ENCODE data around the gene CBX5.
"Not testable (repeated sequence)": the region's sequence is repeated elsewhere in the genome, so short reads cannot be mapped to it uniquely, and the experiment has no call there.

The CBX5 gene

DNA sequence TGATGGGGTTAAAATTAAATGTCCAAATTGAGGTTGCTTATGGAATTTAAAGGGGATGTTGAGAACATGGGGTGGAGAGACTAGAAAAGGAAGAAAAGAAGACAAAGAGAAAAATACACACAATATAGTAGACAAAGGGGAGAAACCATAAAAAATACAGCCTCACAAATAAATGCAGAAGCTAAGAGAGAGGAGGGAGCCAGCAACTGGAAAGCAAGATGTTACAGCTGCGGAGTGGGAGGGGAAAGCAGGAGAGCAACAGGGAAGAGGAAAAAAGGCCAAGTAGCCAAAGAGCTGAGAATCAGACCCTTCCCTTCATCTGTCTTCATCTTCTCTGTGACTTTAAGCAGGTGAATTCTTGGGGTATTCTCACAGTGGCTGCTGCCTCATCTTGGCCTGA is 51.5 kb downstream of the CBX5 start:
- H3K4me3 ChIP-seq (ENCODE audit: low read depth, low read length) = no peak overlapping the region

DNA sequence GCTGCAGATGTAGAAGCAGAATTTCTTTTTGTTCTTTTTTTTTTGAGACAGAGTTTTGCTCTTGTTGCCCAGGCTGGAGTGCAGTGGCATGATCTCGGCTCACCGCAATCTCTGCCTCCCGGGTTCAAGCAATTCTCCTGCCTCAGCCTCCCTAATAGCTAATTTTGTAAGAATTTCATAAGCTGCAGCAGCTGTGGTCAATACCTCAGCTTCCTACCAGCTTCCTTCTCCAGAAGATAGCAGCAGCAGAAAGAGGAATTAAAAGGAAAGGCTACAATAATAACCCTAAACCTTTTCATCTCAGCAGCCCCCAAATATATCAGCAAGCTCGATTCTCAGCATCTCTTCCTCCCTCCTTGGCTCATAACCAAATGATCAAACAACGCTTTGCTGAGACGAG is 52.0 kb downstream of the CBX5 start:
- H3K4me3 ChIP-seq (ENCODE audit: low read depth, low read length) = not testable (repeated sequence)

DNA sequence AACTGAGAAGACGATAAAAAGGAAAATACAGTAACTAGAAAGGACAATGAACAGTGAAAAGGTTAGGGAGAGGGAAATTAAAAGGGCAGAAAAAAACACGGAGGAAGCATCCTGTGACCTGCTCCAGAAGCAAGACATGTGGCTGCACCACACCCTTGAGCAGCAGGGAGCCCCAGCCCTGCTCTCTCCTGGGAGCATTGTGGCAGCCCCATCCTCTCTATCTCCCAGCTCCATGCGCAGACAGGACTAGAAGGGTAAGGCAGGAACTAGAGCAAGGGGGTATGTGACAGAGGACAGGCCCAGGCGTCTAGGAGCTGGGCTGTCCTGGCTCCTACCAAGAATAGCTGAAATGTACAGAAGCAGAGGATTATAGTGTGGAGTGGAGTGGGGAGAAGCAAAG is 52.5 kb downstream of the CBX5 start:
- no peak overlapping the region for H3K4me3 ChIP-seq (ENCODE audit: low read depth, low read length)

DNA sequence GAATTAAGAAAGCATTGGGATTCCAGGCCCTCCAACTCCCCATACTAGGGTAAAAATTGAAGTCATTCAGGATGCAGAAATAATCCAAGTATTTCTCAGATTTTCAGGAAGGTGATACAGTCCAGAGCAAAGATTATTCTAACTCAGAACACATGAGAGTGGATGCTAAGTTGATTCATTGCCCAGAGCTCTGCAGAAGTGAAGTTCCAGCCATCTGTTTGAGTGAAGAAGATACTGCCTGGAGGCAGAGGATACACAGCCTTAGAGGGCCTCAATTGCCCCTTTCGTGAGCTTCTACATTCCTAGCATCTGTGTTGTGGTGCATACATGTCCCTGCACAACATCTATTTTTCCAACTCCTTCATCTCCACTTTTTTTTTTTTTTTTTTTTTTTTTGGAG is 54.3 kb downstream of the CBX5 start:
- no peak overlapping the region for H3K4me3 ChIP-seq (ENCODE audit: low read depth, low read length)

DNA sequence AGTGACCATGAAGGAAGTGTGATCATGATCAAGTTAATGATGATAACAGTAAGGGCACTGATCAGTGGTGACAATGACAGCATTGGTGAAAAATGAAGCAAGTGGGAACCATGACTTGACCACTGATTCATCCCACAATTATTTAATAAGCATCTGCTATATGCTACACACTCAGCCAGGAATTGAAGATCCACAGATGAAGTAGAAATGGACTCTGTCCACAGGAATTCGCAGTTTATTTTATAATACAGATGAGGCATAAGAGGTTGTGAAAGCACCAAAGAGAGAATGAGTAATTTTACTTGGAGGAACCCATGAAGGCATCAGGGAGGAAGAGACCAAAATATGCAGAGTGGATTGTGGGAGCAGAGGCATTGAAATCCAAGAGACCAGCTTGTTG is 57.3 kb downstream of the CBX5 start:
- no peak overlapping the region for H3K4me3 ChIP-seq (ENCODE audit: low read depth, low read length)

DNA sequence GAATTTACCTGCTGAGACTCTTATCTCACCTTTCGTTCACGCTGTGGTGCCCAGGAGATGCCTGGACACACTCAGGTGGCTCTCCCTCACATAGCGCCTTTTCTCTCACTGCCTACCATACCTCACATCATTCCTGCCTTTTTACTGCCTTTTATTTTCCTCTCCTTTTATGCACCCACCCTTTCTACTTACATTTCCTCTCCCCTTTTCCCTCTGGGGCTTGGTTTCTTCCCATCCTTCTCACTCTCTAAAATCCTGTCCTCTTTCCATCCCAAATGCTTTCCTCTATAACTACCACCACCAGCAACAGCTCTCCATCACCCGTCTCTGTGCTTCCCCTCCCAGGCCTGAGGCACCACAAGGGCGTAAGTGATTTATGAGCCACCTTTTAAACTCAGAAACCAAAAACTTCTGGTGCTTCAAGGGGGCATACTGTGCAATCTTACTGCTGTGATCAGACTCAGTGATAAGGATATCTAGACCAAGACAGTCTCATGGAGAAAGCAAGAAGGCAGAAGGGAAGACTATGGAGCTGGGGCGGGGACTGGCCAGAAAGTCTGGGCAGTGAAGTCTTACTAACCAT is 58.4 kb downstream of the CBX5 start:
- no peak overlapping the region for H3K4me3 ChIP-seq (ENCODE audit: low read depth, low read length)

DNA sequence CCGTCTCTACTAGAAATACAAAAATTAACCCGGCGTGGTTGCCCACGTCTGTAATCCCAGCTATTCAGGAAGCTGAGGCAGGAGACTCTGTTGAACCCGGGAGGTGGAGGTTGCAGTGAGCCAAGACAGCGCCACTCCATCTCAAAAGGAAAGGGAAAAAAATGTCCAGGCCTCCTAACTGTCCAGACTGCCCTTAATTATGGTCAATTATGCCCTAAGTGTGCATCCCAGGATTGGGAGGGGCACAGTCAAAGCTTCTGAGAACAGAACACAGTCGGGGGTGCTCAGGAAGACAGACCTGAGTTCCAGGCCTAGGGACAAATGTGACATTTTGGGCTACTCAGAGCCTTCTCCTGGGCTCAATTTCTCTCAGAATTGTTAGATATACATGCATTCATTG is 59.4 kb downstream of the CBX5 start:
- no peak overlapping the region for H3K4me3 ChIP-seq (ENCODE audit: low read depth, low read length)

DNA sequence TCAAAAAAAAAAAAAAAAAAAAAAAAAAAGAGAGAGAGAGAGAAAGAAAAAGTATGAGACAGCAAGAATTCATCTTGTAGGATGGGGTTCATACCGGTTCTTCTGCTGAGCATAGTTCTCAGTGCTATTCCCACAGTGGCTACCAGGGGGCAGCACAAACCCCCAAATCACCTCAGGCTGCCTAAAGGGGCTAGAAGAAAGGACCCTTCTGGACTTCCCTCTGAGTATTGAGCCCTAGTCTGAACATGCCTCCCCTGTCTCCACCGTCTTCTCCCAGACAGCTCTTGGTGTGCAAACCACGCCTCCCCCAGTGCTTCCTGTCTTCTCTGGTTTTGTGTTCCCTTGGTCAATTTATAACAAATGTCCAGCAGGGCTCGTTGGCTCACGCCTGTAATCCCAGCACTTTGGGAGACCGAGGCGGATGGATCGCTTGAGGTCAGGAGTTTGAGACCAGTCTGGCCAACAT is 59.8 kb downstream of the CBX5 start:
- H3K4me3 ChIP-seq (ENCODE audit: low read depth, low read length) = no peak overlapping the region

DNA sequence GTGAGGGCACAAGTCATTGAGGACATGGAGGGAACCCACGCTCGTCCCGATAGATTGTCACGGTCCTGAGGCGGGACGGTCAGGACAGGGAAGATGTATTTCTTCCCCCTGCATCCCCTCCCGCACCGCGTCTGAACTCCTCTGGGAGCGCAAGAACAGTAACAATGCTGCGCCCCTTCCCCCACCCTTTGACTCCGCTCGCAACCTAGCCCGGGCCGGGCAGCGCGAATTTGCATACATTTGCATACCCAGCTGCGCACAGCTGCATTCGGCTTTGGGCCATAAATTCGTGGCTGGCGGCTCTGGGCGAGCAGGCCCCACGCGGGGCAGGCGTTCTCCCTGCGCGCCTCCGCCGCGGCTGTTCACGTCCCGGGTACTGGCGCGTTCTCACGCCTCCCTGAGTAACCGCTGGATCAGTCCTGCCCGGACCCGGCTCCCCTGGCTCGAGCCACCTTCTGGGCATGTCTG is 62.1 kb downstream of the CBX5 start:
- H3K4me3 ChIP-seq (ENCODE audit: low read depth, low read length) = peak overlapping the region; percentile 13

DNA sequence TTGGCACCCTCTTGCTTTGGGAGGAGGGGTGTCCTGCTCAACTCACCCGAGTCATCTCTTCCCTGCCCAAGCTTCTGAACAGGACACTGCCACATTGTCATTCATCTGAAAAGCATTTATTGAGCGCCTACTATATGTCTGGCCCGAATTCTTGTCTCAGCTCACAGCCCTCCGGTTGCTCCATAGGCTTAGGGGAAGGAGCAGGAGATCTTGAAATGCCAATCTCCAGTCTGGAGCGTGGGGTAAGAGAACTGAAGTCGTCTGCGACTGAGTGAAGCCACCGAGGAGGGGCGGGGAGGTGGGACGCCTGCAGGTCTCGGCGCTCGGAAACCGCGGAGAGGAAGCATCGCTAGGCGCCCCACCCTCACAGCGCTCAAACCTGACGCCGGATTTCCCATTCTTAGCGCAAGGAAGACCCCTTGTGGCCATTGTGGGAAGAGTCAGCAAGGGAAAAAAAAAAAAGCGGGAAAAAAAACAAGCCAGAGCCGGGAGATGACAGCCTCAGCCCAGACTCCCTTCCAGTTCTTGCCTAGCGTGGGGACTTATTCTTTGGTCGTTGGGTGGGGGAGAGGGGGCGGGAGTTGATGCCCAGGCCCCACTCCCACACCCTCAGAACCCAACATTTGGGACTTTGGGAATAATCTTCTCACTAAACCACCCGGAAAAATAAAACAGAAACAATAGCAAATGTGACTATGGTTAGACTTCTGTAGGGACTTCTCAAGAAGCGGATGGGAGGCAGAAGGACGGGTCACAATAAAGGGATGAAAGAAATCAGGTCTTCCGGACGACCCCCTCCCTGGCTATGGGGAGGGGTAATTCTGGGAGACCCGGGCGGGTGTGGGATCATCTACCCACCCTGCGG is 62.9 kb downstream of the CBX5 start:
- no peak overlapping the region for H3K4me3 ChIP-seq (ENCODE audit: low read depth, low read length)

DNA sequence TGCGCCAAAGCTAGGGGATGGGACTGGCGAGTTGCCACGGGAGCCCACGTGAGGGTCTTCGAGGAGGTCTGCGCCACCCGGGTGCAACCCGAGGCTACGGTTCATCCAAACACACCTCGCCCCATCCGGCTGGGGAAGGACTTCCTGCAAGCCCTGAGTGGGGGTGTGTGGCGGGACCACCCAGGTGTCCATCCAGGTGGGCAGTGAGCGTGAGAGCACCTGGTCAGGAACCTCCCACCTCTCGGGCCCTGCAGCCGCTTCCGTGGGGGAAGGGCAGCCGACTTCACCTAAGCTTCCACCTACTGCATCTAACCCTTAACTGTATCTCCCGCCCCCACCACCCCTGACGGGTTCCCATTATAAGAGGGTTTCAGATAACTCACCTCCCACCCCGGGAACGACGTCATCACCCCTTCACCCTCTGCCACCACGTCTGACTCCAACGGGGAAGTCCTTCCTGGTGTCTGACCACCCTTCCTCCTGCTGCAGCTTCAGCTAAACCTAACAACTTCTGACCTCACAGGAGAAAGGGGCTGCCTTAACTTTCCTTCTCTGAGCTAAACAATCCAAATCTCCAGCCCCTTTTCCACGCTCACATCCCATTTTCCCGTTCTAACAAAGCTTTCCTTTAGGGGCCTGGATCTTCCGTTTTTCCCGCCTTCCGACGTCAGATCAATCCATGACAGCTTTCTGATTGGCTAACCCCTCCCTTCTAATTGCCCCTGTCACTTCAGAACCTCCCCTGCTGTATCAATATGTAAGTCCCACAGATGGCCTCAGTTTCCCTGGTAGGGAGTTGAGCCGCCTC is 63.7 kb downstream of the CBX5 start:
- no peak overlapping the region for H3K4me3 ChIP-seq (ENCODE audit: low read depth, low read length)

DNA sequence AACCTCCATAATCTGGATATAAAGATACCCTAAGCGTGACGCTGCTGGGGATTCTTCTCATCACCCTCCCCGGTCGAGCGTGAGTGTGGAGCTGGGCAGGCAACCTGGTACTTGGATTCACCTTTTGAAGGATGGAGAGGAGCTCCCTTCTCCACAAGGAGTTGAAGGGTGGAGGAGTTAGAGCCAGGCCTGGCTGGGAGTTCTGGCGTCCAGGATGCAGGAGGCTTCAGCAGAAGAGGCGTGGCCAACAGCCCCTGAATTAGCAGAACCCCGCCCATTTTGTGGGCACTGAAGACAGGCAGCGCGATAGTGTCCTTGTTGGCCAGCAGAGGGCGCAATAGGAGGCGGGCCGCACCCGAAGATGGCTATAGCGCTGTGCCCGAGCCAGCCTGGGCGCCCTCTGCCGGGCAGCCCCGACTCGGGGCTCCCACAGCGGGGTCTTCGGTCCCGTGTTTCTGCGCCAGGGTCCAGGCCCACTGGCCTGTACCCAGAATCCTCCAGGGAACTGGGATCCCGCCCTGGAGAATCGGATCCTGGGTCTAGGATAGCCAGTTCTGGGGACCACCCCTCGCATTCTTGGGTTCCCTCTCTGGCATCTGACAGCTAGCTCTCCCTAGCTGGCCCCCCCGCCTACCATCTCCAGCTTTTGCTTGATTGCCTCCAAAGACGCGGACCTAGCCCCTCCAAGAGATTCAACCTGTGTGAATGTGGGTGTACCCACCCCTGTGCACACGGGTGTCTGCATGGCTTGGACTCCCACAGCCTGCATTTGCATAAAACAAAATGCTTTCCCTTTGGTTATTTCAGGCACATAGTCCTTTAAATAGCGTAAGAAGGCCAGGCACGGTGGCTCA is 65.1 kb downstream of the CBX5 start:
- H3K4me3 ChIP-seq (ENCODE audit: low read depth, low read length) = no peak overlapping the region

DNA sequence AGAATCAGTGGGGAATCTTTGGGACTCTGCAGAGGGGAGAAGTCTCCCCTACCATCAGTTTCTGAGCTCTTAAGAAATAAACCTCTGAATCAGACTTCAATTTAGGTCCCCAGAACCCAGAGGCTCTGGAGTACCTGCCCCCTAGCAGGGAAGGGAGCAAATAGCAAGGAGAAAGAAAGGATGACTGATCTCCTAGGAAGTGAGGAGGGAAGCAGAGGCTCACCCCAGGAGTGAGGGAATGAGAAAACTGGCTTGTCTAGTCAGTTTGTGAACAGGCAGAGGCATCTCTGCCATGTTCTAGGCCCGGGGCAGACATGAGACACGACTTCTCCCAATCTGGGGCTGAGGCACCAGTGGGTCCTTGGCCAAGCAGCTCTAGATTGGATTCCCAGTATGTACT is 66.8 kb downstream of the CBX5 start:
- H3K4me3 ChIP-seq (ENCODE audit: low read depth, low read length) = no peak overlapping the region

DNA sequence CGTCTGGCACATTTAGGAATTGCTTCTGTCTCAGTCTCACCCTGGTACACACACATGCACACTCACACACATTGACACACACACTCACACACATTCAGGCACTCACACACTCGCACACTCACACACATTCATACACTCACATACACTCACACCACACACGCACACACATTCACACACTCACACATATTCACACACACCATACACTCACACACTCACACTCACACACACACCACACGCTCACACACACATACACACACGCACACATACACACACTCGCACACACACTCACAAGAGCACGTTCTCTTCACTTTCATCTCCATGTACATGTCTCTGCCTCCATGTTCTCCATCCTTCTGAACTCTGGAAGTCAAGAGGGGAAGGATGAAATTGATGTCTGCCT is 68.0 kb downstream of the CBX5 start:
- no peak overlapping the region for H3K4me3 ChIP-seq (ENCODE audit: low read depth, low read length)

DNA sequence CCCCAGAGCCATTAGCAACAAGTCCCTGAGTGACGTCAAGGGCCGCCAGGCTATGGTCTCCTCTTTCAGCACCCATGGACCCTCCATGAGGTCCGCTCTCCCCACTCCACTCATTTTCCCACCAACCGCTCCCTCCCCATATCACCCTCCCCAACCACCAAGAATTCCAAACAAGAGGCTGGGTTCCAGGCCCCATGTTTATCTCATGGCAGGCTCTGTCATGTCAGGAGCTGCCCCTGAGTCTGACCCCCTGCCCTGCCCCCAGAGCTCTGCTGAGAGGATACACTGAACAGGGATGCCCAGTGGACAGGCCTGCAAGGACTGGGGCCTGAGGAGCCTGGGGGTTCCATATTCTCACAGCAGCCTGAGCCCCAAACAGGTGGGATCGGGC is 69.5 kb downstream of the CBX5 start:
- H3K4me3 ChIP-seq (ENCODE audit: low read depth, low read length) = no peak overlapping the region

DNA sequence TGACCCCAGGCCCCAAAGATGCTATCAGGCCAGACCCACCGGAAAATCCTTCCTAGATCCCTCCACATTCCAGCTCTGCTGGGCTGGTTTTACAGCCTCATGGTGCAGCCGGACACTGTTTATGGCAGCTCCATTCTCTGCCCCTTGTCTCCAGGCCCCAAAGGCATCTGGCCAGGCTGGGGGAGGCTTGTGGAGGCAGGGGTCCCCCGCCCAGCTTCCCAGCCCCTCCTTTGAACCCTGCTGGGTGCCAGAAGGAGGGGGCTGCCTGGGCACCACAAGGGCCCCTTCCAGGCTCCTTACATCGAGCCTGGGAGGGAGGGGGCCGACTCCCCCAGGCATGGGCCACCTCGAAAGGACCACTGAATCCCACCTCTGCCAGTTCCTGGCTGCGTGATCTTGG is 71.3 kb downstream of the CBX5 start:
- no peak overlapping the region for H3K4me3 ChIP-seq (ENCODE audit: low read depth, low read length)

DNA sequence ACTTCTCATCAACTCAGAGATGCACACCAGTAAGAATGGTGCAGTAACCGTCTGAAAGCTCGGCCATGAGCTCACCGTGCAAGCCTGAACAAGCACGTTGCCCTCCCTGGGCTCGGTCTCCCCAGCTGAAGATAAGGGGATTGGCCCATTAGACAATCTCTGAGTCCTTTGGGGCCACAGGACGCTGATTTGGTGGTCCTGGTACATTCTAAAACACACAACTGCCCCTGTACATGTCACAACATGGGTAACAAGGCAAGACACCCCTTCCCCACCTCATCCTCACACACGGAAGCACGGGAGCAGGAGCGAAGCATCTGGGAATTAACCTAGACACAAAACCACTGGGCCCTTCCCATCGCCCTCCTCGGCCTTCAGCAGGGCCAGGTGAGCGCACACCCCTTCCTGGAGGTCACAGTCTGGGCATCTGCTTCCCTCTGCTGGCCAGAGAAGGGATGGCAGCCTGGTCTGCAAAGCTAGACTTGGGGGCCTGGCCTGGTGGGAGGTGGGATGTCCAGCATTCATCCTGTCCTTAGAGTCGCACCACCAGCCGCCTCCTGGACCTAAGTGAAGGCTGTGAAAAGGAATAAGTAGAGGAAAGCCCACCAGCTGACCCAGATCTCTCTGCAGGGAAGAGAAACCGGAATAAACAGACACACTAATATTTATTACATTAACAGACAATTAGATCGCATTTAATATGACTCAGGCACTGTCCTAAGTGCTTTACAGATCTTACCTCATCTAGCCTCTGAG is 72.2 kb downstream of the CBX5 start:
- H3K4me3 ChIP-seq (ENCODE audit: low read depth, low read length) = no peak overlapping the region

DNA sequence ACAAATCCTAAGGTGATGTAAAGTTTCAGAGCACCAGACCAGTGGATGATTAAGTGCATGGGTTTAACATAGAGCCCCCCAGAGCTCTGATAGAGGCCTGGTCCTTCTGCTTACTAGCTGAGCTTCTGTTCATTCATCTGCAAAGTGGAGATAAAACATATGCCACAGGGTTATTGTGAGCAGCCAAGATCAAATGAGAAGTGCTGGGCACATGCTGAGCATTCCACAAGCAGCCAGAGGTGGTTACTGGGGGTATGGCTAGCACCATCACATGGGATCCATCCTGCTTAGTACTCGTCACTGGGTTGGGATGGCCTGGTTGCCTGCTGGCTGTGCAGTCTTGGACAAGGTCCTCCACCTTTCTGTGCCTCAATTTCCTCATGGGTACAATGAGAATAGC is 73.1 kb downstream of the CBX5 start:
- H3K4me3 ChIP-seq (ENCODE audit: low read depth, low read length) = no peak overlapping the region

DNA sequence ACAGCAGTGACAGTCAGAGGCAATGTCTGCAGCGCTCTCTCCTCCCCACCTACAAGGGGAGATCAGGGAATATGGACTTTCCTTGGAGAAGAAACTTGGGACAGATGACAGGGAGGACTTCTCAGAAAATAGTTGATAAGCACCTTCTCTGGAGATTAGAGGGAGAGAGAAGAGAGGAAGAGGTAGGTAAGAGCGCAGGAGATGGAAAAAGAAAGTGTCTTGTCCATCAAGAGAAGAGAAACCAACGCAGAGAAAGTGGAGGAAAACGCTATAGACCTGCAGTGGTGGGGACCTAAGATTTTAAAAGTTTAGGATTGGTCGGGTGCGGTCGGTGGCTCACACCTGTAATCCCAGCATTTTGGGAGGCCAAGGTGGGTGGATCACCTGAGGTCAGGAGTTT is 75.6 kb downstream of the CBX5 start:
- H3K4me3 ChIP-seq (ENCODE audit: low read depth, low read length) = no peak overlapping the region

Data from iPS-11a (cell line).